ENCODE measurements around the gene FGF14.

DNA sequence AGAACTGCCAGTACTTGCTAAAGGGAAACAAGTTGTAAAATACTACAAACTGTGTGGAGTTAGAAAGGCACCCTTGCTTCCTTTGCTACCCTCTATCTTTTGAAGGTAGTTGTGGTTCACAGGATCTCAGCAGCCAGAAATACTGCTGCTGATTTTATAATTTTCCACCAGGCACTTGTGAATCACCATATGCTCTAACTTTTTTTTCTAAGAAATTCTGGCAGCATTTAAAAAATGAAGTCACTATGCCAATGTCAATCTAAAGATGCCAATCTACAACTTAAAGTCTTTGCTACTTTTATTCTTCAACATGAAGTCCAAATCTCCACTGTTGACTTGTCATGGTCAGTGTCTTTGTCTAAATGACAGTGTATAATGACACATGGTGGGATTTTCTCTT, 621.6 kb downstream of the FGF14 start:
- TF ChIP-seq, protein P1, sequence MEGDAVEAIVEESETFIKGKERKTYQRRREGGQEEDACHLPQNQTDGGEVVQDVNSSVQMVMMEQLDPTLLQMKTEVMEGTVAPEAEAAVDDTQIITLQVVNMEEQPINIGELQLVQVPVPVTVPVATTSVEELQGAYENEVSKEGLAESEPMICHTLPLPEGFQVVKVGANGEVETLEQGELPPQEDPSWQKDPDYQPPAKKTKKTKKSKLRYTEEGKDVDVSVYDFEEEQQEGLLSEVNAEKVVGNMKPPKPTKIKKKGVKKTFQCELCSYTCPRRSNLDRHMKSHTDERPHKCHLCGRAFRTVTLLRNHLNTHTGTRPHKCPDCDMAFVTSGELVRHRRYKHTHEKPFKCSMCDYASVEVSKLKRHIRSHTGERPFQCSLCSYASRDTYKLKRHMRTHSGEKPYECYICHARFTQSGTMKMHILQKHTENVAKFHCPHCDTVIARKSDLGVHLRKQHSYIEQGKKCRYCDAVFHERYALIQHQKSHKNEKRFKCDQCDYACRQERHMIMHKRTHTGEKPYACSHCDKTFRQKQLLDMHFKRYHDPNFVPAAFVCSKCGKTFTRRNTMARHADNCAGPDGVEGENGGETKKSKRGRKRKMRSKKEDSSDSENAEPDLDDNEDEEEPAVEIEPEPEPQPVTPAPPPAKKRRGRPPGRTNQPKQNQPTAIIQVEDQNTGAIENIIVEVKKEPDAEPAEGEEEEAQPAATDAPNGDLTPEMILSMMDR (IDR thresholded peaks at IDR 0.05), result no peak
- no peak for TF ChIP-seq EZH2phosphoT487 (IDR thresholded peaks at IDR 0.05)

Data from neural progenitor cell (in vitro differentiated cells).